ENCODE measurements around the gene PHTF2. TPM values are rescaled to one million over a fixed set of nuclear protein-coding genes. Genes with fewer than 3 reads are reported as not detected.
"Not testable (repeated sequence)": the region's sequence is repeated elsewhere in the genome, so short reads cannot be mapped to it uniquely, and the experiment has no call there.

Gene PHTF2
- polyA plus RNA-seq, 1 donor, result 17.2 TPM

- DNase-seq (ENCODE audit: low read depth), result no peak
Measured at GRCh38 chr7:77830649-77831355, 32.2 kb downstream of the PHTF2 start.

GRCh38 chr7:77831481-77831880, 32.9 kb downstream of the PHTF2 start:
- no peak for DNase-seq (ENCODE audit: low read depth)

- no peak for DNase-seq (ENCODE audit: low read depth)
Measured at GRCh38 chr7:77831953-77832352, 33.4 kb downstream of the PHTF2 start.

- DNase-seq (ENCODE audit: low read depth), result no peak
Measured at GRCh38 chr7:77833136-77833535, 34.6 kb downstream of the PHTF2 start.

GRCh38 chr7:77836425-77836824, 37.9 kb downstream of the PHTF2 start:
- DNase-seq (ENCODE audit: low read depth), result not testable (repeated sequence)

GRCh38 chr7:77837275-77837674, 38.7 kb downstream of the PHTF2 start:
- no peak for DNase-seq (ENCODE audit: low read depth)

GRCh38 chr7:77837966-77838365, 39.4 kb downstream of the PHTF2 start:
- no peak for DNase-seq (ENCODE audit: low read depth)

- DNase-seq (ENCODE audit: low read depth), result no peak
Measured at GRCh38 chr7:77838929-77839491, 40.4 kb downstream of the PHTF2 start.

- DNase-seq (ENCODE audit: low read depth), result no peak
Measured at GRCh38 chr7:77839919-77840318, 41.3 kb downstream of the PHTF2 start.

GRCh38 chr7:77843194-77843593, 44.6 kb downstream of the PHTF2 start:
- no peak for DNase-seq (ENCODE audit: low read depth)

- no peak for DNase-seq (ENCODE audit: low read depth)
Measured at GRCh38 chr7:77846317-77847092, 47.9 kb downstream of the PHTF2 start.

- DNase-seq (ENCODE audit: low read depth), result no peak
Measured at GRCh38 chr7:77855371-77856083, 57.0 kb downstream of the PHTF2 start.

GRCh38 chr7:77858278-77858677, 59.7 kb downstream of the PHTF2 start:
- DNase-seq (ENCODE audit: low read depth), result no peak

- DNase-seq (ENCODE audit: low read depth), result no peak
Measured at GRCh38 chr7:77859343-77859742, 60.8 kb downstream of the PHTF2 start.

GRCh38 chr7:77862691-77863090, 64.1 kb downstream of the PHTF2 start:
- DNase-seq (ENCODE audit: low read depth), result no peak

- DNase-seq (ENCODE audit: low read depth), result no peak
Measured at GRCh38 chr7:77863860-77864259, 65.3 kb downstream of the PHTF2 start.

GRCh38 chr7:77866370-77866769, 67.8 kb downstream of the PHTF2 start:
- DNase-seq (ENCODE audit: low read depth), result no peak

GRCh38 chr7:77866786-77867536, 68.4 kb downstream of the PHTF2 start:
- DNase-seq (ENCODE audit: low read depth), result no peak

GRCh38 chr7:77867537-77867865, 68.9 kb downstream of the PHTF2 start:
- no peak for DNase-seq (ENCODE audit: low read depth)

- not testable (repeated sequence) for DNase-seq (ENCODE audit: low read depth)
Measured at GRCh38 chr7:77872256-77872655, 73.7 kb downstream of the PHTF2 start.
